CD4-positive, alpha-beta T cell treated with Interleukin-15 for 4 hours (primary cell): Measurements from ENCODE around the gene GPD1.
"Not testable (repeated sequence)": the region's sequence is repeated elsewhere in the genome, so short reads cannot be mapped to it uniquely, and the experiment has no call there.

Experiments used
- DNase-seq: peaks from one replicate; pipeline ENCODE4 v3.0.0-alpha.2; 2020; ENCODE audit warnings: low spot score

GPD1 gene

GRCh38 chr12:50123203-50123602, 19.4 kb downstream of the GPD1 start:
- no peak for DNase-seq

DNA sequence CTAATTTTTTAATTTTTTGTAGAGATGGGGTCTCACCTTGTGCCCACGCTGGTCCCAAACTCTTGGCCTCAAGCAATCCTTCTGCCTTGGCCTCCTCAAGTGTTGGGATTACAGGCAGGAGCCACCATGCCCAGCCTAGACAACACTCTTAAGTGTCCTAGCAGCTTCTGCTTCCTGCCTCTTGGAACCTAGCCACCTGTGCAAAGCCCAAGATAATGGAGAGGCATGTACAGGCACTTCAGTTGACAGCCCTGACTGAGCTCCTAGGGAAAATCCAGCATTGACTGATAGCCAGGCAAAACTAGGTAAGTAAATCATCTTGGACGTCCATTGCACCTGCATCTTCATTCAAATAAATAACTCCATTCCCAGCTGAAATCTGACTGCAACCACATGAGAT, 23.7 kb downstream of the GPD1 start:
- no peak for DNase-seq

DNA sequence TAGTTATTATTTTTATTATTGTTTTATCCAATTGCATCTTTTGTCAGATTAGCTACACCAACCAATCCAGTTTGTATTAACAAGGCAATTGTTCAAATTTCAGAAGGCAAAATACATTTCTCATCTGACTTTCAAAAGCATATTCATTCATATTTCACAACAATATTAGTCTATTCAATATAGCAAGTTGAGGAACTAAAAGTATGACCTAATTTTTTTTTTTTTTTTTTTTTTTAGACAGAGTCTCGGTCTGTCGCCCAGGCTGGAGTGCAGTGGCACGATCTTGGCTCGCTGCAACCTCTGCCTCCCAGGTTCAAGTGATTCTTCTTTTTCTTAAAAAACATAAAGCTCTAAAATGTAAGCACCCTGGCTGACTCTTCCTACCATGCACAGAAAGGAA, 25.5 kb downstream of the GPD1 start:
- no peak for DNase-seq

- peak; percentile 49 for DNase-seq
Observed at GRCh38 chr12:50132505-50133135, 28.8 kb downstream of the GPD1 start.

DNA sequence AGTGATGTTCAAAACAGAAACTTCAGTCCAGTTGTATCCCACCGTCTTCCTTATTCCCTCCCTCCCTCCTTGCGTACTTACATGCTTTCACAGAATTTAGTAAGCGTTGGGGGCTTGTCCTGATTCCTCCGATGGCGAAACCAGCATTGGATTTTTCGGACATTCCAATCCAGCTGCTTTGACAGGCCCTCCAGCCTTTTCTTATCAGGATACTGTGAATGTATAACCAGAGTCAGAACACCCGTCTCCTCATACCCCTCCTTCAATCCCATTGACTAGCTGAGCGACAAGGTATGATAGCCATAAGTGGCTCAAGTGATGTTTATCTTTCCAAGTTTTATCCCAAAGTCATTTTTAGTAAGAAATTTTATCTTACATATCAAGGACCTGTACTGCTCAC, 39.2 kb downstream of the GPD1 start:
- DNase-seq, result no peak

DNA sequence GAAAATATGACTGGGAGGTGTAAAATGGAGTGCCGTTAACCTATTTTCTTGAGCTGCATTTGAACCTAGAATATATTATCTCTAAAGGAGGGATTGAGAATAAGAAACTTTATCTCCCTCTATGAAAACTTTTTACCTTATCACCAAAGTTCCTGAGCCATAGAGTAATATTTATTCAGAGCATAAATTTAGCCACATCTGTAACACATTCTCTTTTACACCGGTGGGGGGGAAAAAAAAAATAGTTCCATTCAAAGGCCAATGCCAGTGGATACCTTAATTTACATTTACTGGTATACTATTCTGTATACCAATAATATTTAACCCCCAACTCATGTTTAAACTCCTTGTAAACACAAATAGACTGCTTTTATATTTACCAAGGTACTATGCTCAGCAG, 41.6 kb downstream of the GPD1 start:
- no peak for DNase-seq

GRCh38 chr12:50147281-50147680, 43.5 kb downstream of the GPD1 start:
- no peak for DNase-seq

GRCh38 chr12:50148011-50148410, 44.2 kb downstream of the GPD1 start:
- DNase-seq, result not testable (repeated sequence)

DNA sequence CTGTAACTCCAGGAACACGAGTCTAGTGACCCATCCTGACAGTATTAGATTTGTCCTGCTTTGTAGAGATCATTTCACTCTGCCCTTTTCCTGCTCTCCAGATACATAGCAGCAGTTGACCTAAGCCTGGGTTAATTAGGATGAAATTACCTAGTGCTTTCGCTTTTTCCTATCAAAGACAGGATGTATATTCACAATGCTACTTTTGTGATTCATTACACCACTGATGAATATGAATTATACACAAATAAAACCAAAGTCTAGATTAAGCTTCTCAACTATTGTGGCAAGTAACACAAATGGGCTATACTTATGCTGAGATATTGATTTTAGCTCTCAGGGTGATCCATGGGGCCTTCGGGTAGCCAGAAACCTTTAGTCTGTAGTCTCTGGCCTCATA, 45.5 kb downstream of the GPD1 start:
- no peak for DNase-seq

DNA sequence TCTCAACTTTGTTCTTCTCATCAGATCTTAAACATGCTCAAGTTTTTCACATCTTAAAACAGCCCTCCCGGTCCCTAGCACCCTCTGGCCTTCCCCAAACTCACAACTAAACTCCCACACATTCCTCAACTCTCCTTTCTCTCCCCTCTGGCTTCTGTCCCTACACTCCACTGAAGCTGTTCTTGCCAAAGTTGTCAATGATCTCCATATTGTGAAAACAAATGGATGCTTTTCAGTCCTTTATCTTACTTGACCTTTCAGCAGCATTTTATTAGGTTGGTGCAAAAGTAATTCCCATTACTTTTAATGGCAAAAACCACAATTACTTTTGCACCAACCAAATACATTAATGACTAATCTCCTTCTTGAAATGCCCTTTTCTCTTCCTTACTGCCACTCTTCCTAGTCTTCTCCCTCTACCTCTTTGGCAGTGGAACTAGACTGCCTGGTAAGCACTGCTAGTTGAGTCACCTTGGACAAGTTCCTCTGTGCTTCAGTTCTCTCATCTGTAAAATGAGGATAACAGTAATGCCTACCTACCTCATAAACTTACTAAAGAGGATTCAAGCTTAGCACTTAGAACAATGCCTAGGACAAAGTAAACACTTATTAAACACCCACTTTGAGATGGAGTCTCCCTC, 47.4 kb downstream of the GPD1 start:
- DNase-seq, result no peak

GRCh38 chr12:50154947-50155346, 51.1 kb downstream of the GPD1 start:
- not testable (repeated sequence) for DNase-seq

DNA sequence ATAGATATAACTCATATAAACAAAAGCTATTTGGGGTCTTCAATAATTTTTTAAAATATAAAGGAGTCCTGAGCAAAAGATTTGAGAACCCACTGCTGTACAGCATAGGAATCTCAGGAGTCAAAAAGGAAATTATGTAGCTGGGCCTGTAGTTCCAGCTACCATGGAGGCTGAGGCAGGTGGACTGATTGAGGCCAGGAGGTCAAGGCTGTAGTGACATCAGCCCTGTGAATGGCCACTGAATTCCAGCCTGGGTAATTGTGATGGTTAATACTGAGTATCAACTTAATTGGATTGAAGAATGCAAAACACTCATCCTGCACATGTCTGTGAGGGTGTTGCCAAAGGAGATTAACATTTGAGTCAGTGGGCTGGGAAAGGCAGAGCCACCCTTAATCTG, 52.8 kb downstream of the GPD1 start:
- no peak for DNase-seq

GRCh38 chr12:50157259-50157658, 53.5 kb downstream of the GPD1 start:
- DNase-seq, result no peak

- no peak for DNase-seq
Observed at GRCh38 chr12:50160643-50161042, 56.8 kb downstream of the GPD1 start.
